Duodenal mucosa (tissue), 2 donors: Measurements from ENCODE around the gene IRF1.
A peak's percentile ranks its signal among the peaks of the same experiment; 100 is the strongest.
"Not testable (repeated sequence)": the region's sequence is repeated elsewhere in the genome, so short reads cannot be mapped to it uniquely, and the experiment has no call there.

Experiments
- H3K27ac ChIP-seq: one replicate; pipeline ENCODE4 v1.7.0; 2013; ENCODE audit warnings: low read depth, low read length
- H3K27me3 ChIP-seq, 2 donors: one replicate each; pipeline ENCODE4 v1.7.0; 2013; ENCODE audit warnings: low read length in 2 of 2, control low read depth in 1 of 2; ENCODE audit not compliant: insufficient read depth in 2 of 2, control insufficient read depth in 1 of 2
- H3K36me3 ChIP-seq, 2 donors: one replicate each; pipeline ENCODE4 v1.7.0; 2013; ENCODE audit warnings: low read length in 2 of 2, control low read depth in 1 of 2; ENCODE audit not compliant: insufficient read depth in 2 of 2, control insufficient read depth in 1 of 2
- H3K4me1 ChIP-seq, 2 donors: one replicate each; pipeline ENCODE4 v1.7.0; 2013; ENCODE audit warnings: low read length in 2 of 2, control low read depth in 1 of 2; ENCODE audit not compliant: insufficient read depth in 2 of 2, control insufficient read depth in 1 of 2
- H3K4me3 ChIP-seq, 2 donors: one replicate each; pipeline ENCODE4 v1.7.0; 2013; ENCODE audit warnings: low read length in 2 of 2, low read depth in 1 of 2
- H3K9ac ChIP-seq, 2 donors: one replicate each; pipeline ENCODE4 v1.7.0; 2013; ENCODE audit warnings: low read length in 2 of 2, low read depth in 1 of 2
- H3K9me3 ChIP-seq, 2 donors: one replicate each; pipeline ENCODE4 v1.7.0; 2013; ENCODE audit warnings: low read length in 2 of 2, control low read depth in 1 of 2; ENCODE audit not compliant: control insufficient read depth in 1 of 2

IRF1 gene

GRCh38 chr5:132444061-132444460 is 46.5 kb downstream of the IRF1 start:
- Histone ChIP-seq H3K9me3 (no peaks in the 10 kb centered on the region), H3K36me3 (peaks cover 0 to 20% of the 10 kb centered on the region in 2 donors), H3K27me3 (no peaks in the 10 kb centered on the region), H3K9ac (no peak overlapping the region), H3K4me1 (peaks cover 49 to 55% of the 10 kb centered on the region in 2 donors), H3K27ac (no peak overlapping the region), H3K4me3 (no peak overlapping the region)

DNA sequence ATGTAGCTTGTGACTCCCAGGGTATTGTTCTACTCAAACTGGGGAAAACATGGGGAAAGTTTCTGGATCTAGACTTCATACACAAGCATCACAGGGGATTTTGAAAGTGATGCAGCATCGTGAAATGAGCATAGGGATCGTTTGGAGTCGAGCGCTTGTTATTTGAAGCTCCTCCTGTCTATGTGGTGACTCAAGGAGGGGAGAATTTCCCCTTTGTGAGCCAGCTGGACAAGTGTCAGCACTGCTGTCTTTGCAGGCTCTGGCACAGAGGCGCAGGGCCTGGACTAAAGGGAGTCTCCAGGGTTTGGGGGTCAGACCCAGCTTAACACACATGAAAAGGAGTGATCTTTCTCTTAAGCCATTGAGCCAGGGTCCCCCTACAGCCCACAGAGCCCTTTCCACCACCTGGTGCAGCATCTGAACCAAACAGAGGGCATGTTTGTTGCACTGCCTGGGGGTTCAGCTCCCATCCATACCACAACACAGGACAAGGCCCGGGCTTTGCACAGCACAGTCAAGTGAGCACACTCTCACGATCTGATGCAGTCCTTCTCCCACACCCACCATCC is 51.0 kb downstream of the IRF1 start:
- no peaks in the 10 kb centered on the region for H3K27me3 ChIP-seq
- peaks cover 59 to 60% of the 10 kb centered on the region in 2 donors for H3K4me1 ChIP-seq
- no peak overlapping the region for H3K27ac ChIP-seq
- H3K36me3 ChIP-seq, result peaks cover 0 to 10% of the 10 kb centered on the region in 2 donors
- H3K4me3 ChIP-seq, result no peak overlapping the region
- H3K9ac ChIP-seq, result no peak overlapping the region
- H3K9me3 ChIP-seq, result no peaks in the 10 kb centered on the region

DNA sequence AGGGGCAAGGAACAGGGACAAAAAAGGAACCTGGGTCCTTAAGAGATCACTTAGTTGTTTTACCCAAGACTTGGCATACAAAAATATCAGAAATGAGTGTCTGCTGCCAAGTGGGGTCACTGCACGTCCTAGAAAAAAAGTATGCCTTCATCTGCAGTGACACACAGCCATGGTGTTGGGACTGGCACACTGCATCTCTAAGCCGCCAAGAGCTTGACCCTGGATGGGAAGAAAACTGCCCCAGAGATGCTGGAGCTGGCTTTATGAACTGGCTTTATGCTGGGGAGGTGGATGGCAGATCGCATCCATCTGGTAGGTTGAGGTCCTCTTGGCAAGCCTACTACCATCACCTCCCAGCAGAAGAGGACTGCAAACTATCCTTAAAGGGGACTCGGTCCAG is 51.7 kb downstream of the IRF1 start:
- Histone ChIP-seq H3K9ac (no peak overlapping the region), H3K36me3 (peaks cover 0 to 7% of the 10 kb centered on the region in 2 donors), H3K4me3 (no peak overlapping the region), H3K4me1 (peaks cover 62 to 64% of the 10 kb centered on the region in 2 donors), H3K27me3 (no peaks in the 10 kb centered on the region), H3K27ac (peak overlapping the region; percentile 15), H3K9me3 (no peaks in the 10 kb centered on the region)

- Histone ChIP-seq H3K4me1 (peaks cover 61 to 65% of the 10 kb centered on the region in 2 donors), H3K4me3 (peak overlapping the region in 1 of 2 donors; percentile 24)
- not testable (repeated sequence) for H3K27me3 ChIP-seq, H3K27ac ChIP-seq, H3K9me3 ChIP-seq, H3K9ac ChIP-seq, H3K36me3 ChIP-seq
These were observed 52.3 kb downstream of the IRF1 start for GRCh38 chr5:132438267-132438645.

DNA sequence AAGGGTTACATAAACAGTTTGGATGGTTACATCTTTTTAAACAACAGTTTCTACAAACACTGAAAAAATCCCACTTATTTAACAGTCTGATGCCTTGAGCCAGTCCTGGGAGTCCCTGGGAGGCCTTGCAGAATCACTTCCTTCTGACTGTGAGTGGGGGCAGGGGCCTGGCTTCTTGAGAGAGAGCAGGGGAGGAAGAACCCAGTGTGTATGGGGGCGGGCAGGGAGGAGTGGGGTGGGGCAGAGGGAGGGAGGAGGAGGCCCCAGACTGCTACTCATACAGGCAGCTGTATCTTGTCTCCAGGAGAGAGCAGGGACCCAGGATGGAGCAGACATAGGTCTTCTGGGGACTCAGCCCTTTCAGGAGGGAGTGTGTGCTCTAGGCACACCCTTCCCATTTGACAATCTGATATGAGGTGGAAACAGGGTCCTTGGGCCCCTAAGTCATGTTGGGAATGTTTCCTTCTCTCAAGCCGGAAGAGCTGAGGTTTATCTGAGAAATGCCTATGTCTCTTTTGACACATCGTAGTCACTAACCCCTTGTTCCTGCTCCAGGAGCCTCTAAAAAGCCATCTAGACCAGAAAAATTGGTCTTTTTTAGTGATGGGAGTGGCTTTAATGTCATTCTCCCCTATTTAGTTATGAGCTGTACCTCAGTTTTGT is 52.8 kb downstream of the IRF1 start:
- Histone ChIP-seq H3K4me3 (peak overlapping the region in 1 of 2 donors; percentile 24), H3K27me3 (no peaks in the 10 kb centered on the region), H3K36me3 (peaks cover 0 to 5% of the 10 kb centered on the region in 2 donors), H3K27ac (no peak overlapping the region), H3K9me3 (no peaks in the 10 kb centered on the region), H3K4me1 (peaks cover 61 to 65% of the 10 kb centered on the region in 2 donors), H3K9ac (no peak overlapping the region)

DNA sequence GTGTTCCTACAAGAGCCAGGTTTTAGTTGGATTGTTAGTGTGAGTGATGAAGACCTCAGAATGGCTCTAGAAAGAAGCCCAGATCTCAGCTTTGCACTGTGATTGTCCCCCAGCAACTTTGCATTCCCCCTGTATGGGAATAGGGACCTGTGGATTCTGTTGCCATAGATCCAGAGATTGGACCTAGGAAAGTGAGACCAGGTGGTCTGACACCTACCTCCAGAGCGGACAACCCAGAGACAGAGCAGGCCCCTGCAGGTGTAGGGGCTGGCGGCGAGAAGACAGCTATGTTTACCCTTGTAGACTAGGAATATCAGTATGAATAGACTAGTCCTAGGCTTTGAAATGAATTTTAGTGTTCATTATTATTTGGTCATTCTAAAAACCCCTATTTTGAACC is 53.6 kb downstream of the IRF1 start:
- H3K4me3 ChIP-seq, result no peak overlapping the region
- peaks cover 62 to 64% of the 10 kb centered on the region in 2 donors for H3K4me1 ChIP-seq
- peaks cover 0 to 5% of the 10 kb centered on the region in 2 donors for H3K36me3 ChIP-seq
- H3K9ac ChIP-seq, result peak overlapping the region in 1 of 2 donors; percentile 29
- H3K27ac ChIP-seq, result no peak overlapping the region
- no peaks in the 10 kb centered on the region for H3K9me3 ChIP-seq
- H3K27me3 ChIP-seq, result no peaks in the 10 kb centered on the region

GRCh38 chr5:132435886-132436285 is 54.7 kb downstream of the IRF1 start:
- H3K36me3 ChIP-seq, result peaks cover 0 to 5% of the 10 kb centered on the region in 2 donors
- H3K27ac ChIP-seq, result no peak overlapping the region
- H3K27me3 ChIP-seq, result no peaks in the 10 kb centered on the region
- no peaks in the 10 kb centered on the region for H3K9me3 ChIP-seq
- H3K4me3 ChIP-seq, result no peak overlapping the region
- H3K9ac ChIP-seq, result no peak overlapping the region
- peaks cover 72 to 75% of the 10 kb centered on the region in 2 donors for H3K4me1 ChIP-seq

DNA sequence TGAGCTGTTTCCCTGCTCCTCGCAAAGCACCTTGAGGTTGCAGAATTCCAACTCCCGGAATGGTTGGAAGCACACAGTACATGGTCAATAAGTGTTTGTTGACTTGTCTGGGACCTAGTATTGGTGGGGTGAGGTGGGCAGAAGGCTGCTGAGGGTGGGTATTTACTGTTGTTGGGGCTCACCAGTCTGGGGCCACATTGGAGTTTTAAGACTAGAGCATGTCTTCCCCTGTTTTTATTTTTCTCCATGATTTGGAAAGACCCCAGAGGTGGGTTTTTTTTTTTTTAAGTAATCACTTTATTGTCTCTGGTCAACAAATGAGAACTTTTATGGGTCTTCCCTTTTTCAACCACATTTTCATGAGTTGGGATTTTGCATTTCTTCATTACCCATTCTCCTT is 55.1 kb downstream of the IRF1 start:
- Histone ChIP-seq H3K27me3 (no peaks in the 10 kb centered on the region), H3K27ac (no peak overlapping the region), H3K4me1 (peaks cover 76 to 79% of the 10 kb centered on the region in 2 donors), H3K9me3 (no peaks in the 10 kb centered on the region), H3K36me3 (peaks cover 0 to 5% of the 10 kb centered on the region in 2 donors), H3K9ac (no peak overlapping the region), H3K4me3 (no peak overlapping the region)

GRCh38 chr5:132434416-132435286 is 55.9 kb downstream of the IRF1 start:
- H3K27me3 ChIP-seq, result no peaks in the 10 kb centered on the region
- no peak overlapping the region for H3K27ac ChIP-seq
- peaks cover 4 to 5% of the 10 kb centered on the region in 2 donors for H3K36me3 ChIP-seq
- H3K4me1 ChIP-seq, result peaks cover 81 to 86% of the 10 kb centered on the region in 2 donors
- no peak overlapping the region for H3K4me3 ChIP-seq
- H3K9ac ChIP-seq, result peak overlapping the region in 1 of 2 donors; percentile 32
- no peaks in the 10 kb centered on the region for H3K9me3 ChIP-seq

DNA sequence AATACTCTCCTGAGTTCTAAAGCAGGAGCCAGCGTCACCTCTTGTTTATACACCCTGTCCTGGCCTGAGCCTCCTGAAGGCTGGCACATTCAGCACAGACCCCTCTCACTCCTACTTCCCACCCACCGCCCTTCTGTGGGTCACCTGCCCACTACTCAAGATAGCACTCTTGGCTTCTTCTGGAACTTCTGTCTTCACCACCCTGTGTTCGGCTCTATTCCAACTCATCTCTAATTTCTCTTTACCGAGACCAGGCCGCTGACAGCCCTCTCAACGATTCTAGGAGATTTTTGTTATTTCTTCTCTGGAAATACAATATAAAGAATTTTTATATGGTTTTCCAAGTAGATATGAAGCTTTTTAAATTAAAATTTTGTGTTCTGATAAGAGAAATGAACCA is 57.4 kb downstream of the IRF1 start:
- Histone ChIP-seq H3K4me3 (no peak overlapping the region), H3K4me1 (peaks cover 82 to 88% of the 10 kb centered on the region in 2 donors), H3K9ac (no peak overlapping the region), H3K27ac (no peak overlapping the region), H3K9me3 (no peaks in the 10 kb centered on the region), H3K27me3 (no peaks in the 10 kb centered on the region), H3K36me3 (peaks cover 4 to 5% of the 10 kb centered on the region in 2 donors)
